ENCODE data around the gene ARHGAP36.

Gene ARHGAP36

GRCh38 chrX:131032354-131033230 lies 25.6 kb upstream of the ARHGAP36 start:
- Histone ChIP-seq H3F3A (ENCODE audit: insufficient read depth, low read length) (no peaks in the 10 kb centered on the region), H3K79me2 (ENCODE audit: insufficient read depth, low read length) (no peaks in the 10 kb centered on the region), H3K27me3 (ENCODE audit: insufficient read depth, low read length) (no peaks in the 10 kb centered on the region), H4K20me1 (ENCODE audit: insufficient read depth, low read length) (no peaks in the 10 kb centered on the region), H3K36me3 (ENCODE audit: insufficient read depth, low read length) (no peaks in the 10 kb centered on the region), H2AFZ (ENCODE audit: low read length) (no peak overlapping the region), H3K4me1 (ENCODE audit: insufficient read depth, low read length, severe bottlenecking) (no peaks in the 10 kb centered on the region), H3K27ac (ENCODE audit: low read depth, low read length, poor library complexity, severe bottlenecking) (no peak overlapping the region), H3K9ac (ENCODE audit: low read length) (no peak overlapping the region), H3K9me3 (ENCODE audit: low read length) (no peaks in the 10 kb centered on the region), H3K4me3 (ENCODE audit: low read depth, low read length, poor library complexity, severe bottlenecking) (no peak overlapping the region), H3K4me2 (ENCODE audit: low read length) (no peak overlapping the region), H3K9me2 (ENCODE audit: low read depth, low read length) (no peaks in the 10 kb centered on the region)
- TF ChIP-seq EZH2 (IDR thresholded peaks at IDR 0.05; ENCODE audit: borderline replicate concordance, low read length), result no peak
- TF ChIP-seq CTCF (IDR thresholded peaks at IDR 0.05; ENCODE audit: low read length), result no peak

GRCh38 chrX:131034063-131034462 lies 24.1 kb upstream of the ARHGAP36 start:
- no peak overlapping the region for H3K27ac ChIP-seq (ENCODE audit: low read depth, low read length, poor library complexity, severe bottlenecking)
- H3F3A ChIP-seq (ENCODE audit: insufficient read depth, low read length), result no peaks in the 10 kb centered on the region
- no peaks in the 10 kb centered on the region for H3K4me1 ChIP-seq (ENCODE audit: insufficient read depth, low read length, severe bottlenecking)
- H3K36me3 ChIP-seq (ENCODE audit: insufficient read depth, low read length), result no peaks in the 10 kb centered on the region
- no peaks in the 10 kb centered on the region for H3K9me2 ChIP-seq (ENCODE audit: low read depth, low read length)
- no peaks in the 10 kb centered on the region for H3K27me3 ChIP-seq (ENCODE audit: insufficient read depth, low read length)
- H3K9me3 ChIP-seq (ENCODE audit: low read length), result no peaks in the 10 kb centered on the region
- H3K9ac ChIP-seq (ENCODE audit: low read length), result no peak overlapping the region
- TF ChIP-seq EZH2 (IDR thresholded peaks at IDR 0.05; ENCODE audit: borderline replicate concordance, low read length), result no peak
- no peak for TF ChIP-seq CTCF (IDR thresholded peaks at IDR 0.05; ENCODE audit: low read length)
- H3K4me2 ChIP-seq (ENCODE audit: low read length), result no peak overlapping the region
- no peaks in the 10 kb centered on the region for H3K79me2 ChIP-seq (ENCODE audit: insufficient read depth, low read length)
- no peaks in the 10 kb centered on the region for H4K20me1 ChIP-seq (ENCODE audit: insufficient read depth, low read length)
- H3K4me3 ChIP-seq (ENCODE audit: low read depth, low read length, poor library complexity, severe bottlenecking), result no peak overlapping the region
- H2AFZ ChIP-seq (ENCODE audit: low read length), result no peak overlapping the region

GRCh38 chrX:131040781-131041180 lies 17.4 kb upstream of the ARHGAP36 start:
- H3K4me2 ChIP-seq (ENCODE audit: low read length), result no peak overlapping the region
- H3K36me3 ChIP-seq (ENCODE audit: insufficient read depth, low read length), result no peaks in the 10 kb centered on the region
- no peaks in the 10 kb centered on the region for H3K9me2 ChIP-seq (ENCODE audit: low read depth, low read length)
- H3K4me1 ChIP-seq (ENCODE audit: insufficient read depth, low read length, severe bottlenecking), result no peaks in the 10 kb centered on the region
- no peaks in the 10 kb centered on the region for H3K79me2 ChIP-seq (ENCODE audit: insufficient read depth, low read length)
- no peaks in the 10 kb centered on the region for H3K27me3 ChIP-seq (ENCODE audit: insufficient read depth, low read length)
- no peaks in the 10 kb centered on the region for H3F3A ChIP-seq (ENCODE audit: insufficient read depth, low read length)
- no peaks in the 10 kb centered on the region for H4K20me1 ChIP-seq (ENCODE audit: insufficient read depth, low read length)
- no peak overlapping the region for H3K4me3 ChIP-seq (ENCODE audit: low read depth, low read length, poor library complexity, severe bottlenecking)
- no peak for TF ChIP-seq EZH2 (IDR thresholded peaks at IDR 0.05; ENCODE audit: borderline replicate concordance, low read length)
- TF ChIP-seq CTCF (IDR thresholded peaks at IDR 0.05; ENCODE audit: low read length), result no peak
- H3K9ac ChIP-seq (ENCODE audit: low read length), result no peak overlapping the region
- H3K9me3 ChIP-seq (ENCODE audit: low read length), result no peaks in the 10 kb centered on the region
- no peak overlapping the region for H2AFZ ChIP-seq (ENCODE audit: low read length)
- H3K27ac ChIP-seq (ENCODE audit: low read depth, low read length, poor library complexity, severe bottlenecking), result no peak overlapping the region

Measured in OCI-LY1 (cell line).